Tibial artery (tissue), 4 donors: ENCODE measurements around the gene PRSS2.

ENCODE experiments used
- DNase-seq, 2 donors: peaks; one replicate each; pipeline ENCODE4 v3.0.0-alpha.2; 2019
- H3K27ac ChIP-seq, 2 donors: fragments of 200-600 bp; sonication (generic) in 1 of 2; 1 replicate in 1 of 2; 2 replicates in 1 of 2; pipeline ENCODE4 v1.5.1; 2018 to 2019; ENCODE audit warnings: mild to moderate bottlenecking in 1 of 2
- H3K27me3 ChIP-seq, 2 donors: fragments of 200-600 bp; sonication (generic) in 1 of 2; one replicate each; pipeline versions ENCODE4 v1.5.1 to v1.6.0; 2016 to 2019
- H3K36me3 ChIP-seq, 3 donors: fragments of 200-600 bp; sonication (generic) in 2 of 3; one replicate each; pipeline ENCODE4 v1.5.1; 2016 to 2019; ENCODE audit warnings: mild to moderate bottlenecking in 2 of 3
- H3K4me1 ChIP-seq, 4 donors: fragments of 200-600 bp; sonication (generic) in 2 of 4; 1 replicate in 3 of 4; 2 replicates in 1 of 4; pipeline ENCODE4 v1.5.1; 2016 to 2019
- H3K4me3 ChIP-seq, 2 donors: fragments of 200-600 bp; sonication (generic) in 1 of 2; 1 replicate in 1 of 2; 2 replicates in 1 of 2; pipeline ENCODE4 v1.5.1; 2018 to 2019; ENCODE audit warnings: mild to moderate bottlenecking in 2 of 2
- H3K9me3 ChIP-seq, 3 donors: fragments of 200-600 bp; sonication (generic) in 1 of 3; one replicate each; pipeline ENCODE4 v1.5.1; 2016 to 2019
- CTCF ChIP-seq, 2 experiments: fragments of 200-600 bp in 1 of 2; fragments of 450-650 bp in 1 of 2; IDR thresholded peaks; one replicate each; pipeline ENCODE4 v1.5.1; 2017 to 2019; ENCODE audit warnings: antibody characterized with exemption in 2 of 2, mild to moderate bottlenecking in 1 of 2, moderate library complexity in 1 of 2
- intact Hi-C: fragments of 100-400 bp; cut with DNase I; formaldehyde crosslinking; loops from one replicate; pipeline ENCODE4 v1.15.0; 2023; ENCODE audit warnings: low total_unique reads

Gene PRSS2

GRCh38 chr7:142817506-142817905, 46.7 kb downstream of the PRSS2 start:
- Histone ChIP-seq H3K4me3 (no peak overlapping the region), H3K9me3 (no peaks in the 10 kb centered on the region), H3K27me3 (peaks cover 0 to 24% of the 10 kb centered on the region in 2 donors), H3K27ac (no peak overlapping the region), H3K36me3 (no peaks in the 10 kb centered on the region), H3K4me1 (no peaks in the 10 kb centered on the region)
- no peak for DNase-seq
- intact Hi-C loops, result no loop called here
- no peak for TF ChIP-seq CTCF (IDR thresholded peaks at IDR 0.05)

GRCh38 chr7:142819530-142819929, 48.8 kb downstream of the PRSS2 start:
- DNase-seq, result no peak
- H3K27ac ChIP-seq, result no peak overlapping the region
- no peak overlapping the region for H3K4me3 ChIP-seq
- intact Hi-C loops, result no loop called here
- no peaks in the 10 kb centered on the region for H3K36me3 ChIP-seq
- TF ChIP-seq CTCF (IDR thresholded peaks at IDR 0.05), result no peak
- H3K4me1 ChIP-seq, result no peaks in the 10 kb centered on the region
- H3K9me3 ChIP-seq, result no peaks in the 10 kb centered on the region
- peaks cover 0 to 13% of the 10 kb centered on the region in 2 donors for H3K27me3 ChIP-seq

GRCh38 chr7:142822714-142823113, 51.9 kb downstream of the PRSS2 start:
- DNase-seq, result no peak
- TF ChIP-seq CTCF (IDR thresholded peaks at IDR 0.05), result no peak
- H3K27ac ChIP-seq, result no peak overlapping the region
- no peaks in the 10 kb centered on the region for H3K9me3 ChIP-seq
- H3K36me3 ChIP-seq, result no peaks in the 10 kb centered on the region
- intact Hi-C loops, result no loop called here
- H3K4me1 ChIP-seq, result no peaks in the 10 kb centered on the region
- no peaks in the 10 kb centered on the region for H3K27me3 ChIP-seq
- H3K4me3 ChIP-seq, result no peak overlapping the region
